Stomach (tissue), 9 donors: ENCODE data around the gene RARG. TPM values are rescaled to one million over a fixed set of nuclear protein-coding genes. Genes with fewer than 3 reads are reported as not detected.

Experiments
- DNase-seq, 2 donors: peaks; one replicate each; pipeline versions ENCODE4 v3.0.0 to v3.0.0-alpha.2; 2013 to 2019
- H3K27ac ChIP-seq, 5 donors: fragments of 200-600 bp in 4 of 5; sonication (generic) in 4 of 5; one replicate each; pipeline ENCODE4 v1.5.1; 2013 to 2019; ENCODE audit warnings: mild to moderate bottlenecking in 1 of 5, moderate library complexity in 1 of 5
- H3K27me3 ChIP-seq, 3 donors: fragments of 200-600 bp; sonication (generic); one replicate each; pipeline ENCODE4 v1.5.1; 2017 to 2019; ENCODE audit warnings: mixed run types in 1 of 3
- H3K36me3 ChIP-seq, 4 donors: fragments of 200-600 bp; sonication (generic); 1 replicate in 3 of 4; 2 replicates in 1 of 4; pipeline ENCODE4 v1.5.1; 2016 to 2019
- H3K4me1 ChIP-seq, 4 donors: fragments of 200-600 bp; sonication (generic); one replicate each; pipeline ENCODE4 v1.5.1; 2016 to 2019
- H3K4me3 ChIP-seq, 4 donors: fragments of 200-600 bp; sonication (generic) in 3 of 4; one replicate each; pipeline ENCODE4 v1.5.1; 2016 to 2019; ENCODE audit warnings: mild to moderate bottlenecking in 1 of 4
- H3K9me3 ChIP-seq, 4 donors: fragments of 200-600 bp; sonication (generic); one replicate each; pipeline ENCODE4 v1.5.1; 2016 to 2019
- EP300 ChIP-seq: sonication (generic); formaldehyde crosslinking; IDR thresholded peaks from one replicate; pipeline ENCODE4 v1.6.1; 2017; ENCODE audit warnings: antibody characterized with exemption
- POLR2A ChIP-seq, 4 donors: fragments of 450-650 bp; IDR thresholded peaks; one replicate each; pipeline ENCODE4 v1.6.1; 2016; ENCODE audit warnings: antibody characterized with exemption in 4 of 4, control low read depth in 2 of 4, mild to moderate bottlenecking in 1 of 4, moderate library complexity in 1 of 4
- POLR2AphosphoS5 ChIP-seq, 3 donors: sonication (generic); formaldehyde crosslinking; IDR thresholded peaks; one replicate each; pipeline ENCODE4 v1.6.1; 2016; ENCODE audit warnings: antibody characterized with exemption in 3 of 3
- WGBS, 5 donors: extraction: QIAGEN DNeasy Blood & Tissue Kit in 3 of 5; methylation state at CpG; one replicate each; pipeline versions ENCODE4 v1.1.5 to v1.1.7; 2013 to 2018; 5-methylcytosine and 5-hydroxymethylcytosine counted together
- intact Hi-C: fragments of 100-400 bp; cut with DNase I; formaldehyde crosslinking; loops from one replicate; pipeline ENCODE4 v1.15.1; 2023; ENCODE audit warnings: low total_unique reads
- polyA plus RNA-seq, 3 donors: library from polyadenylated mRNA; stranded (reverse); fragments of 200-250 nt; gene quantifications; one replicate each; pipeline ENCODE4 v1.2.3, GENCODE V29; 2013
- total RNA-seq, 5 donors: library from RNA; depleted of rRNA; stranded (reverse); fragments of >200 nt; gene quantifications; one replicate each; pipeline versions ENCODE4 v1.1.0 to v1.2.3, GENCODE V29; 2014 to 2016
- TF ChIP-seq, protein P1 (sequence below), 7 experiments: fragments of 450-650 bp in 4 of 7; fragments of 200-600 bp in 3 of 7; sonication (generic) in 3 of 7; IDR thresholded peaks; one replicate each; pipeline ENCODE4 v1.5.1; 2016 to 2019; ENCODE audit warnings: antibody characterized with exemption in 7 of 7, control low read depth in 2 of 7, mild to moderate bottlenecking in 1 of 7
- donor health status: healthy with polysubstance abuse.
- donor health status: Bipolar disorder and iron deficiency.
- donor health status: healthy.

RARG gene
- total and polyA plus RNA-seq, 8 donors: 2.0 to 37.7 (median 9.6) TPM

DNA sequence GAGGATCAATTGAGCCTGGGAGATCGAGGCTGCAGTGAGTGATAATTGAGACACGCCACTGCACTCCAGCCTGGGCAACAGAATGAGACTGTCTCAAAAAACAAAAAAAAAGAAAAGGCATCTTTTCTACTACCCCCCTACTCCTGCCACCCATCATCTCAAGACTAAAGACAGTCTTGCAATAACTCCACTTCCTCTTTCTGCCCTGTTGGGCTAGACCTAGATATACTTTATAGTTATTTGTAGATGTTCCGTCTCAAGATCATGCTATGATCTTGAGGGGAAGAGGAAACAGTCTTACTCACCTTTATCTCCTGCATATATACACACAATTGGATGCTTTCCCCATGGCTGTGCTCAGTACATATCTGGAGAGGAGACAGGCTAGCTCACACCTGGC, 24.0 kb upstream of the RARG start:
- Histone ChIP-seq H3K4me1 (peaks cover 20 to 34% (median 25%) of the 10 kb centered on the region in 4 donors), H3K36me3 (peaks cover 9 to 33% (median 28%) of the 10 kb centered on the region in 4 donors), H3K9me3 (no peaks in the 10 kb centered on the region), H3K4me3 (no peak overlapping the region), H3K27me3 (no peaks in the 10 kb centered on the region), H3K27ac (no peak overlapping the region)
- 81 to 93% (median 87%) methylated on average over 3 of the region's 3 CpGs for WGBS, 5 donors
- TF ChIP-seq POLR2A (IDR thresholded peaks at IDR 0.05): no peak
- TF ChIP-seq POLR2AphosphoS5 (IDR thresholded peaks at IDR 0.05): no peak
- TF ChIP-seq, protein P1, sequence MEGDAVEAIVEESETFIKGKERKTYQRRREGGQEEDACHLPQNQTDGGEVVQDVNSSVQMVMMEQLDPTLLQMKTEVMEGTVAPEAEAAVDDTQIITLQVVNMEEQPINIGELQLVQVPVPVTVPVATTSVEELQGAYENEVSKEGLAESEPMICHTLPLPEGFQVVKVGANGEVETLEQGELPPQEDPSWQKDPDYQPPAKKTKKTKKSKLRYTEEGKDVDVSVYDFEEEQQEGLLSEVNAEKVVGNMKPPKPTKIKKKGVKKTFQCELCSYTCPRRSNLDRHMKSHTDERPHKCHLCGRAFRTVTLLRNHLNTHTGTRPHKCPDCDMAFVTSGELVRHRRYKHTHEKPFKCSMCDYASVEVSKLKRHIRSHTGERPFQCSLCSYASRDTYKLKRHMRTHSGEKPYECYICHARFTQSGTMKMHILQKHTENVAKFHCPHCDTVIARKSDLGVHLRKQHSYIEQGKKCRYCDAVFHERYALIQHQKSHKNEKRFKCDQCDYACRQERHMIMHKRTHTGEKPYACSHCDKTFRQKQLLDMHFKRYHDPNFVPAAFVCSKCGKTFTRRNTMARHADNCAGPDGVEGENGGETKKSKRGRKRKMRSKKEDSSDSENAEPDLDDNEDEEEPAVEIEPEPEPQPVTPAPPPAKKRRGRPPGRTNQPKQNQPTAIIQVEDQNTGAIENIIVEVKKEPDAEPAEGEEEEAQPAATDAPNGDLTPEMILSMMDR (IDR thresholded peaks at IDR 0.05): no peak
- no peak for TF ChIP-seq EP300
- no peak for DNase-seq
- intact Hi-C loops: no loop called here

GRCh38 chr12:53254816-53255545, 23.0 kb upstream of the RARG start:
- peaks cover 9 to 33% (median 28%) of the 10 kb centered on the region in 4 donors for H3K36me3 ChIP-seq
- no peak for DNase-seq
- intact Hi-C loops: no loop called here
- no peaks in the 10 kb centered on the region for H3K9me3 ChIP-seq
- TF ChIP-seq POLR2AphosphoS5 (IDR thresholded peaks at IDR 0.05): no peak
- TF ChIP-seq, protein P1 (IDR thresholded peaks at IDR 0.05): no peak
- TF ChIP-seq EP300: no peak
- TF ChIP-seq POLR2A (IDR thresholded peaks at IDR 0.05): no peak
- H3K4me3 ChIP-seq: no peak overlapping the region
- H3K27ac ChIP-seq: no peak overlapping the region
- WGBS, 5 donors: 86 to 100% (median 91%) methylated on average over 1 of the region's 1 CpG
- H3K4me1 ChIP-seq: peaks cover 23 to 44% (median 31%) of the 10 kb centered on the region in 4 donors
- no peaks in the 10 kb centered on the region for H3K27me3 ChIP-seq

DNA sequence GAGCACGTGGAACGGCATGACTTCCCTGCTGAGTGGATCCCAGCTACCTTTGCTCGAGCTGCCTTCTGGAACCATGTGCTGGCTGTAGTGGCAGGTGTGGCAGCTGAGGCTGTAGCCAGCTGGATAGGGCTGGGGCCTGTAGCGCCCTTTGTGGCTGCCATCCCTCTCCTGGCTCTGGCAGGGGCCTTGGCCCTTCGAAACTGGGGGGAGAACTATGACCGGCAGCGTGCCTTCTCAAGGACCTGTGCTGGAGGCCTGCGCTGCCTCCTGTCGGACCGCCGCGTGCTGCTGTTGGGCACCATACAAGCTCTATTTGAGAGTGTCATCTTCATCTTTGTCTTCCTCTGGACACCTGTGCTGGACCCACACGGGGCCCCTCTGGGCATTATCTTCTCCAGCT, 21.3 kb upstream of the RARG start:
- Histone ChIP-seq H3K4me1 (peaks cover 23 to 45% (median 31%) of the 10 kb centered on the region in 4 donors), H3K4me3 (peak overlapping the region; percentile 74 to 95 (median 78)), H3K27ac (peak overlapping the region in 2 of 5 donors; percentile 90 to 92), H3K27me3 (no peaks in the 10 kb centered on the region), H3K9me3 (no peaks in the 10 kb centered on the region), H3K36me3 (peaks cover 9 to 33% (median 28%) of the 10 kb centered on the region in 4 donors)
- no peak for TF ChIP-seq POLR2A (IDR thresholded peaks at IDR 0.05)
- no peak for DNase-seq
- WGBS, 5 donors: 83 to 95% (median 89%) methylated on average over 4 to 13 of the region's 13 CpGs
- intact Hi-C loops: no loop called here

DNA sequence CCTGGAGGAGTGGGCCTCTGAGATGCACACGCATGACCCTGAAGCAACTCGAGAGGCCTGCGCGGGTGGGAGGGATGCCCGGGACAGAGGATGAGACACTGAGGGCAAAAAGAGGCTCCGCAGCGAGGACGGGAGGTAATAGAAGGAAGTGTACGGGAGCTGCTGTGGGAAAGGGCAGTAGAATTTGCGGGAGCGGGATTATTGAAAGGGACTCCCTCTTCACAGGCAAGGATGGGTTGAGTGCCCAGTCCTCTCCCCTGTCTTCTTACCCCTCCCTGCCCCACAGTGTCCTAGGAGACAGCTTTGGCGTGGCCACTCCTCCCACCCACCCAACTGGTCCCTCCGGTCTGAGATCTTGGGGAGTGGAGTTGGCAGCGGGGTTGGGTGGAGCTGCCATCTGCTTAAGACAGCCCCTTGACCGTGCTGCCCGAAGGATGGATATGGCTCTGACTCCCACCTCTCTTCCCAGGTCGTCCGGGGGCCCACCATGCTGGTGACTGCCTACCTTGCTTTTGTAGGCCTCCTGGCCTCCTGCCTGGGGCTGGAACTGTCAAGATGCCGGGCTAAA, 20.4 kb upstream of the RARG start:
- Histone ChIP-seq H3K27ac (peak overlapping the region; percentile 85 to 95 (median 92)), H3K27me3 (no peaks in the 10 kb centered on the region), H3K9me3 (no peaks in the 10 kb centered on the region), H3K36me3 (peaks cover 9 to 33% (median 28%) of the 10 kb centered on the region in 4 donors), H3K4me3 (peak overlapping the region; percentile 74 to 95 (median 78)), H3K4me1 (peaks cover 23 to 45% (median 31%) of the 10 kb centered on the region in 4 donors)
- intact Hi-C loops: no loop called here
- 4 to 11% (median 5%) methylated on average over 16 to 19 of the region's 19 CpGs for WGBS, 5 donors
- TF ChIP-seq POLR2A (IDR thresholded peaks at IDR 0.05) (no peak), EP300 (no peak), POLR2AphosphoS5 (IDR thresholded peaks at IDR 0.05) (no peak)
- TF ChIP-seq, protein P1 (IDR thresholded peaks at IDR 0.05): no peak
- peak; percentile 48 to 59 for DNase-seq
